Measurements from ENCODE around the gene UHMK1.
"Not testable (repeated sequence)": the region's sequence is repeated elsewhere in the genome, so short reads cannot be mapped to it uniquely, and the experiment has no call there.

UHMK1 gene

GRCh38 chr1:162497723-162498495 lies at the start of gene UHMK1:
Gene UHMK1 (plus strand): TSS chr1:162497818. CDS start chr1:162498001, 183 bp downstream.
- DNase-seq = peak; percentile 92

- DNase-seq = not testable (repeated sequence)
Observed at GRCh38 chr1:162454361-162454760, 43.3 kb upstream of the UHMK1 start.

- no peak for DNase-seq
Observed at GRCh38 chr1:162456323-162456722, 41.3 kb upstream of the UHMK1 start.

GRCh38 chr1:162458236-162458635 lies 39.4 kb upstream of the UHMK1 start:
- DNase-seq = no peak

GRCh38 chr1:162462425-162462824 lies 35.2 kb upstream of the UHMK1 start:
- DNase-seq = not testable (repeated sequence)

GRCh38 chr1:162463021-162463420 lies 34.6 kb upstream of the UHMK1 start:
- DNase-seq = no peak

GRCh38 chr1:162466797-162467196 lies 30.8 kb upstream of the UHMK1 start:
- no peak for DNase-seq

- DNase-seq = no peak
Observed at GRCh38 chr1:162470216-162470615, 27.4 kb upstream of the UHMK1 start.

- DNase-seq = no peak
Observed at GRCh38 chr1:162471290-162471853, 26.2 kb upstream of the UHMK1 start.

GRCh38 chr1:162475089-162475488 lies 22.5 kb upstream of the UHMK1 start:
- DNase-seq = no peak

GRCh38 chr1:162475539-162476185 lies 22.0 kb upstream of the UHMK1 start:
- DNase-seq = no peak

GRCh38 chr1:162476620-162477019 lies 21.0 kb upstream of the UHMK1 start:
- no peak for DNase-seq

- DNase-seq = no peak
Observed at GRCh38 chr1:162485236-162485635, 12.4 kb upstream of the UHMK1 start.

- DNase-seq = no peak
Observed at GRCh38 chr1:162487241-162487640, 10.4 kb upstream of the UHMK1 start.

- no peak for DNase-seq
Observed at GRCh38 chr1:162488219-162488618, 9.4 kb upstream of the UHMK1 start.

GRCh38 chr1:162495531-162496233 lies 1.9 kb upstream of the UHMK1 start:
- not testable (repeated sequence) for DNase-seq

- DNase-seq = no peak
Observed at GRCh38 chr1:162497104-162497722, 405 bp upstream of the UHMK1 start.

GRCh38 chr1:162498496-162498810 lies 835 bp downstream of the UHMK1 start:
- DNase-seq = no peak

GRCh38 chr1:162500805-162501204 lies 3.2 kb downstream of the UHMK1 start:
- no peak for DNase-seq

GRCh38 chr1:162502077-162502476 lies 4.5 kb downstream of the UHMK1 start:
- DNase-seq = no peak

GRCh38 chr1:162502928-162503327 lies 5.3 kb downstream of the UHMK1 start:
- no peak for DNase-seq

- DNase-seq = no peak
Observed at GRCh38 chr1:162527314-162527713, 29.7 kb downstream of the UHMK1 start.

GRCh38 chr1:162530307-162530987 lies 32.8 kb downstream of the UHMK1 start:
- DNase-seq = no peak

Measured in NCI-H2171 (cell line).